ENCODE data around the gene MEGF11. TPM values are rescaled to one million over a fixed set of nuclear protein-coding genes. Genes with fewer than 3 reads are reported as not detected.

MEGF11 gene
- total RNA-seq, 1 donor from 2014 or later = not detected

- Mint-ChIP-seq H3K36me3 (ENCODE audit: low read depth) (peaks cover 10% of the 10 kb centered on the region), H3K27me3 (ENCODE audit: low read depth) (no peaks in the 10 kb centered on the region), H3K27ac (ENCODE audit: unreplicated experiment) (no peak overlapping the region), H3K4me1 (ENCODE audit: low read depth) (peaks cover under 1% of the 10 kb centered on the region), H3K9me3 (ENCODE audit: low read depth) (no peaks in the 10 kb centered on the region), H3K4me3 (ENCODE audit: unreplicated experiment) (no peak overlapping the region)
- TF ChIP-seq, protein P1, sequence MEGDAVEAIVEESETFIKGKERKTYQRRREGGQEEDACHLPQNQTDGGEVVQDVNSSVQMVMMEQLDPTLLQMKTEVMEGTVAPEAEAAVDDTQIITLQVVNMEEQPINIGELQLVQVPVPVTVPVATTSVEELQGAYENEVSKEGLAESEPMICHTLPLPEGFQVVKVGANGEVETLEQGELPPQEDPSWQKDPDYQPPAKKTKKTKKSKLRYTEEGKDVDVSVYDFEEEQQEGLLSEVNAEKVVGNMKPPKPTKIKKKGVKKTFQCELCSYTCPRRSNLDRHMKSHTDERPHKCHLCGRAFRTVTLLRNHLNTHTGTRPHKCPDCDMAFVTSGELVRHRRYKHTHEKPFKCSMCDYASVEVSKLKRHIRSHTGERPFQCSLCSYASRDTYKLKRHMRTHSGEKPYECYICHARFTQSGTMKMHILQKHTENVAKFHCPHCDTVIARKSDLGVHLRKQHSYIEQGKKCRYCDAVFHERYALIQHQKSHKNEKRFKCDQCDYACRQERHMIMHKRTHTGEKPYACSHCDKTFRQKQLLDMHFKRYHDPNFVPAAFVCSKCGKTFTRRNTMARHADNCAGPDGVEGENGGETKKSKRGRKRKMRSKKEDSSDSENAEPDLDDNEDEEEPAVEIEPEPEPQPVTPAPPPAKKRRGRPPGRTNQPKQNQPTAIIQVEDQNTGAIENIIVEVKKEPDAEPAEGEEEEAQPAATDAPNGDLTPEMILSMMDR (IDR thresholded peaks at IDR 0.05) = no peak
- DNase-seq (ENCODE audit: low spot score) = no peak
Observed at GRCh38 chr15:65908876-65909275, 344.7 kb downstream of the MEGF11 start.

- no peak overlapping the region for H3K4me3 Mint-ChIP-seq (ENCODE audit: unreplicated experiment)
- H3K27me3 Mint-ChIP-seq (ENCODE audit: low read depth) = no peaks in the 10 kb centered on the region
- H3K27ac Mint-ChIP-seq (ENCODE audit: unreplicated experiment) = no peak overlapping the region
- peaks cover 10% of the 10 kb centered on the region for H3K4me1 Mint-ChIP-seq (ENCODE audit: low read depth)
- peaks cover 10% of the 10 kb centered on the region for H3K36me3 Mint-ChIP-seq (ENCODE audit: low read depth)
- no peaks in the 10 kb centered on the region for H3K9me3 Mint-ChIP-seq (ENCODE audit: low read depth)
- DNase-seq (ENCODE audit: low spot score) = no peak
- TF ChIP-seq, protein P1 (IDR thresholded peaks at IDR 0.05) = no peak
Observed at GRCh38 chr15:65907661-65908060, 345.9 kb downstream of the MEGF11 start.

DNA sequence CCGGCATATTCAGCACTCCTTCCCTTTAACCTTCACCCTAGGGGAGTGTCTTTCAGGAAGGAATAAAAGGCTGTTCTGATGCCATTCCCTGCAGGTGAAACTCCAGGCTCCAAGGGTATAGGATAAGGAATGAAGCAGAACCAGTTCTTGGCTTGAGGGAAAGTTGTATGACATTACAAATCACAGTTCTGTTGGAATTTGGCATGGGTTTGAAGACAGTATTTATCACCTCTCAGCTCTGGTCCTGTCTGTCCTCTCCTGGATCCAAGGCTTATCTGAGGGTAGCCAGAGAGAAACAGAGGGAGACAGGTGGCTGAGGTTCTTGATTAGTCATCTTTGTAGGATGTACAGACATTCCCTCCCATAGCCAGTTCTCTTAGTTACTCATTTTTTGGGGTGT, 347.2 kb downstream of the MEGF11 start:
- Mint-ChIP-seq H3K9me3 (ENCODE audit: low read depth) (no peaks in the 10 kb centered on the region), H3K27ac (ENCODE audit: unreplicated experiment) (no peak overlapping the region), H3K36me3 (ENCODE audit: low read depth) (peaks cover 12% of the 10 kb centered on the region), H3K4me1 (ENCODE audit: low read depth) (peaks cover 16% of the 10 kb centered on the region), H3K27me3 (ENCODE audit: low read depth) (no peaks in the 10 kb centered on the region), H3K4me3 (ENCODE audit: unreplicated experiment) (no peak overlapping the region)
- DNase-seq (ENCODE audit: low spot score) = no peak
- TF ChIP-seq, protein P1 (IDR thresholded peaks at IDR 0.05) = no peak

DNA sequence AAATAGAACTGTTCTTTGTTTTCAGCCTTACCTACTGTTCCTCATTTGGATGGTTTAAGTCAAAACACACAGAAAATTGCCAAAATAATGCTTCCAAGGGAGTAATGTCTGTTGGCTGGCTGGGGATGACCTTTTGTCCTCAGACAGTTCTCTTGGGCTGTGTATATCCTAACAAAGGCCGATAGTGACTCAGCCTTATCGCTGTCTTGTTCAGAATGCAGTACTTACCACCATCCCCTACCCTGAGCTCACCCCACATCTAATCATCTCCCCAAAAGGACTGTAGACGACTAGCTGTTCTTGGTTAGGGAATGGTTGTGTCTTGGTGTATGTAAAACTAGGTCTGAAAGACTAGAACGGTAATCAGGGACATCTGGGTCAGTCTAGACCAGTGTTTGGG, 349.2 kb downstream of the MEGF11 start:
- no peak for DNase-seq (ENCODE audit: low spot score)
- H3K27me3 Mint-ChIP-seq (ENCODE audit: low read depth) = no peaks in the 10 kb centered on the region
- no peak overlapping the region for H3K27ac Mint-ChIP-seq (ENCODE audit: unreplicated experiment)
- H3K4me3 Mint-ChIP-seq (ENCODE audit: unreplicated experiment) = no peak overlapping the region
- peaks cover 16% of the 10 kb centered on the region for H3K4me1 Mint-ChIP-seq (ENCODE audit: low read depth)
- TF ChIP-seq, protein P1 (IDR thresholded peaks at IDR 0.05) = no peak
- no peaks in the 10 kb centered on the region for H3K9me3 Mint-ChIP-seq (ENCODE audit: low read depth)
- H3K36me3 Mint-ChIP-seq (ENCODE audit: low read depth) = peaks cover 17% of the 10 kb centered on the region

GRCh38 chr15:65903296-65904073, 350.1 kb downstream of the MEGF11 start:
- TF ChIP-seq, protein P1 (IDR thresholded peaks at IDR 0.05) = no peak
- no peak overlapping the region for H3K4me3 Mint-ChIP-seq (ENCODE audit: unreplicated experiment)
- no peaks in the 10 kb centered on the region for H3K27me3 Mint-ChIP-seq (ENCODE audit: low read depth)
- H3K9me3 Mint-ChIP-seq (ENCODE audit: low read depth) = no peaks in the 10 kb centered on the region
- H3K36me3 Mint-ChIP-seq (ENCODE audit: low read depth) = peaks cover 22% of the 10 kb centered on the region
- H3K4me1 Mint-ChIP-seq (ENCODE audit: low read depth) = peaks cover 16% of the 10 kb centered on the region
- DNase-seq (ENCODE audit: low spot score) = no peak
- H3K27ac Mint-ChIP-seq (ENCODE audit: unreplicated experiment) = no peak overlapping the region
